ENCODE measurements around the gene SLC4A2.

SLC4A2 gene

DNA sequence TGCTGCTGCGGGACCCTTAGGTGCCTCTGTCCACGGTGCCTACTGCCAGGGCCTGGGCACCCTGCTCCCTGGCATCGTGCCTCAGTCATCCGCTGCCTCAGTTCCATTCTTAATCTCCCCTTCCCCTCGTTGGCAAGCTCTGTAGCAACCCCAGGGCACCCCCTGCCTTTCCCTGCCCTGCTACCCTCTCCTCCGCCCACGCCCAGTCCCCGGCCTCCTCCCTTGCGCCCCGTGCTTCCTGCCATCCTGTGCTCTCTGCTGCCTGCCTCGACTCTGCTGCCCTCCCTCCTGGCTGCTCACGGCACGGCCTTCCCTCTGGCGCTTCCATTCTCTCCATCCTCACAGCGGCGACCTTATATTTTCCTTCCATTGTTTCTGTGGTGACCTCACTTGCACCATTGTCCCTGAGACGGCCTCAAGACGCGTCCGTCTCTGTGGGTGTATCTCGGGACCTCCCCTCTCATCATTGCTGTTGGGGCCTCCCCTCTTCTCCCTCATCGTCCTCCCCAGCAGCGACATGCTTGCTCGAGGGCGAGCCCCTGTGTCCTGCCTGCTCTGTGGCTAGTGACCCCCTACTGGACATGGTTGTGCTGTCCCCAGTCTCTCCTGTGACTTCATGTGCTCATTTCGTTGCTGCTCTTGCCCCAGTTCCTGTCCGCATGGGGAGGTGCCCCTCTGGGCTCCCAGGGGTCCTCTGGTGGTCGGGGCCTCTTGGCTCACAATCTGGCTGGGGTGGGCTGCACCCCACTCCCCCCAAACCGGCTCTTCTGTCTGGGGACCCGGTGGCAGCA, 62.2 kb downstream of the SLC4A2 start:
- Histone ChIP-seq H4K20me1 (ENCODE audit: insufficient read depth, low read length, poor library complexity, severe bottlenecking) (no peaks in the 10 kb centered on the region), H3K9ac (ENCODE audit: low read depth, low read length, poor library complexity, severe bottlenecking) (no peak overlapping the region), H3K36me3 (ENCODE audit: insufficient read depth, low read length) (peaks cover 42% of the 10 kb centered on the region; the same call in 1 of the 2 replicates), H3K4me1 (ENCODE audit: insufficient read depth, low read length, poor library complexity, severe bottlenecking) (no peaks in the 10 kb centered on the region), H3K9me2 (replicated peaks; ENCODE audit: low read depth, low read length) (no peaks in the 10 kb centered on the region), H3K27me3 (ENCODE audit: insufficient read depth, low read length, poor library complexity, severe bottlenecking) (no peaks in the 10 kb centered on the region), H3K9me3 (ENCODE audit: insufficient read depth, low read depth, low read length) (no peaks in the 10 kb centered on the region), H3F3A (ENCODE audit: low read depth) (no peaks in the 10 kb centered on the region), H3K79me2 (ENCODE audit: insufficient read depth, low read length) (no peaks in the 10 kb centered on the region), H3K4me2 (ENCODE audit: low read depth, low read length, poor library complexity, severe bottlenecking) (no peak overlapping the region), H3K4me3 (ENCODE audit: low read length, poor library complexity, severe bottlenecking) (no peak overlapping the region), H2AFZ (ENCODE audit: low read length) (no peak overlapping the region)
- TF ChIP-seq, protein P1, sequence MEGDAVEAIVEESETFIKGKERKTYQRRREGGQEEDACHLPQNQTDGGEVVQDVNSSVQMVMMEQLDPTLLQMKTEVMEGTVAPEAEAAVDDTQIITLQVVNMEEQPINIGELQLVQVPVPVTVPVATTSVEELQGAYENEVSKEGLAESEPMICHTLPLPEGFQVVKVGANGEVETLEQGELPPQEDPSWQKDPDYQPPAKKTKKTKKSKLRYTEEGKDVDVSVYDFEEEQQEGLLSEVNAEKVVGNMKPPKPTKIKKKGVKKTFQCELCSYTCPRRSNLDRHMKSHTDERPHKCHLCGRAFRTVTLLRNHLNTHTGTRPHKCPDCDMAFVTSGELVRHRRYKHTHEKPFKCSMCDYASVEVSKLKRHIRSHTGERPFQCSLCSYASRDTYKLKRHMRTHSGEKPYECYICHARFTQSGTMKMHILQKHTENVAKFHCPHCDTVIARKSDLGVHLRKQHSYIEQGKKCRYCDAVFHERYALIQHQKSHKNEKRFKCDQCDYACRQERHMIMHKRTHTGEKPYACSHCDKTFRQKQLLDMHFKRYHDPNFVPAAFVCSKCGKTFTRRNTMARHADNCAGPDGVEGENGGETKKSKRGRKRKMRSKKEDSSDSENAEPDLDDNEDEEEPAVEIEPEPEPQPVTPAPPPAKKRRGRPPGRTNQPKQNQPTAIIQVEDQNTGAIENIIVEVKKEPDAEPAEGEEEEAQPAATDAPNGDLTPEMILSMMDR (conservative IDR thresholded peaks at IDR 0.05; ENCODE audit: low read length), result no peak

DNA sequence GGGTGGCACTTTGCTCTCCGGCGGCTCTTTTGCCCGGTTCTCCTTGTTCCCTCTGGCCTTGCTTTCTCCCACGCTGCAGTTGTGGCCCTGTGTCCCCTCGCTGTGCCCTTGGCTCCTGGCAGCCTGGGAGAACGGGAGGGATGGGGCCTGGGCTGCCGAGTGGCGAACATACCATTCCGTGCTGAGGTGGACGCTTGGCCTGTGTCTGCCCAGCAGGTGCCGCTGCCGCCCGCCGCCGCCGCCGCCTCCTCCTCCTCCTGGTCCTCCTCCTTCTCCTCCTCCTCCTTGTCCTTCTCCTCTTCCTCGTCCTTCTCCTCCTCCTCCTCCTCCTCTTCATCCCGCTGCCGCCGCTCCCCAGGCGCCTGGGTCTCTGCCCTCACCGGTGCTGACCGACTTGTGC, 62.9 kb downstream of the SLC4A2 start:
- no peaks in the 10 kb centered on the region for H3K79me2 ChIP-seq (ENCODE audit: insufficient read depth, low read length)
- H3K9ac ChIP-seq (ENCODE audit: low read depth, low read length, poor library complexity, severe bottlenecking), result no peak overlapping the region
- no peak overlapping the region for H3K4me2 ChIP-seq (ENCODE audit: low read depth, low read length, poor library complexity, severe bottlenecking)
- no peaks in the 10 kb centered on the region for H4K20me1 ChIP-seq (ENCODE audit: insufficient read depth, low read length, poor library complexity, severe bottlenecking)
- H3K27me3 ChIP-seq (ENCODE audit: insufficient read depth, low read length, poor library complexity, severe bottlenecking), result no peaks in the 10 kb centered on the region
- no peak overlapping the region for H2AFZ ChIP-seq (ENCODE audit: low read length)
- no peaks in the 10 kb centered on the region for H3F3A ChIP-seq (ENCODE audit: low read depth)
- TF ChIP-seq, protein P1 (conservative IDR thresholded peaks at IDR 0.05; ENCODE audit: low read length), result no peak
- no peak for TF ChIP-seq EZH2phosphoT487 (IDR thresholded peaks at IDR 0.05; ENCODE audit: borderline replicate concordance)
- H3K9me3 ChIP-seq (ENCODE audit: insufficient read depth, low read depth, low read length), result no peaks in the 10 kb centered on the region
- H3K9me2 ChIP-seq (replicated peaks; ENCODE audit: low read depth, low read length), result no peaks in the 10 kb centered on the region
- no peak overlapping the region for H3K4me3 ChIP-seq (ENCODE audit: low read length, poor library complexity, severe bottlenecking)
- no peaks in the 10 kb centered on the region for H3K4me1 ChIP-seq (ENCODE audit: insufficient read depth, low read length, poor library complexity, severe bottlenecking)
- peaks cover 42% of the 10 kb centered on the region; the same call in 1 of the 2 replicates for H3K36me3 ChIP-seq (ENCODE audit: insufficient read depth, low read length)

DNA sequence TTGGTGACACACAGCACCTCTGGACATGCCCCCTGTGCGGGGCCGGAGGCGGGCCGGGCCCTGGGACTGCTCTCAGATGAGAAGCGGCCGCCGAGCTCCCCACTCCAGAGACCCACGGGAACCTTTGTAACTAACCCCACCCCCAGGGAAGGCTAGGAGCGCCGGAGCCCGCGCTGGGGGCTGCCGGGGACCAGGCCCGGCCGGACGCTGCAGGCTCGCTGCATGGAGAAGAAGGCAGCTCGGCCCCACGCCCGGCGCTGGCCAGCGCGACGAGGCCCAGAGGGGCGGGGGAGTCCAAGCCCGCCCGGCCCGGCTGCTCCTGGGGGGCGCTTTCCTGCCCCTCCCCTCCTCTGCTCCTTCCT, 63.4 kb downstream of the SLC4A2 start:
- Histone ChIP-seq H3F3A (ENCODE audit: low read depth) (no peaks in the 10 kb centered on the region), H3K79me2 (ENCODE audit: insufficient read depth, low read length) (no peaks in the 10 kb centered on the region), H3K9ac (ENCODE audit: low read depth, low read length, poor library complexity, severe bottlenecking) (no peak overlapping the region), H3K9me2 (replicated peaks; ENCODE audit: low read depth, low read length) (no peaks in the 10 kb centered on the region), H2AFZ (ENCODE audit: low read length) (no peak overlapping the region), H3K4me2 (ENCODE audit: low read depth, low read length, poor library complexity, severe bottlenecking) (no peak overlapping the region), H3K36me3 (ENCODE audit: insufficient read depth, low read length) (peaks cover 42% of the 10 kb centered on the region; the same call in 1 of the 2 replicates), H3K27me3 (ENCODE audit: insufficient read depth, low read length, poor library complexity, severe bottlenecking) (no peaks in the 10 kb centered on the region), H4K20me1 (ENCODE audit: insufficient read depth, low read length, poor library complexity, severe bottlenecking) (no peaks in the 10 kb centered on the region), H3K4me3 (ENCODE audit: low read length, poor library complexity, severe bottlenecking) (no peak overlapping the region), H3K4me1 (ENCODE audit: insufficient read depth, low read length, poor library complexity, severe bottlenecking) (no peaks in the 10 kb centered on the region), H3K9me3 (ENCODE audit: insufficient read depth, low read depth, low read length) (no peaks in the 10 kb centered on the region)
- no peak for TF ChIP-seq EZH2phosphoT487 (IDR thresholded peaks at IDR 0.05; ENCODE audit: borderline replicate concordance)
- TF ChIP-seq, protein P1 (conservative IDR thresholded peaks at IDR 0.05; ENCODE audit: low read length), result no peak

Measured in Loucy (cell line).